ENCODE data around the gene KCNIP1. TPM values are rescaled to one million over a fixed set of nuclear protein-coding genes. Genes with fewer than 3 reads are reported as not detected.

KCNIP1 gene
- total and polyA plus RNA-seq, 2 of the 8 experiments (the other 6 are each of a cell fraction or from before 2014, with no cell fraction given) = 0.52 to 0.83 TPM

- TF ChIP-seq CTBP2 (IDR thresholded peaks at IDR 0.05; ENCODE audit: borderline replicate concordance, insufficient read depth, insufficient read length, low read length) = no peak
- no peak for TF ChIP-seq ATF2 (IDR thresholded peaks at IDR 0.05; ENCODE audit: low read length)
- TF ChIP-seq USF2 (IDR thresholded peaks at IDR 0.05; ENCODE audit: low read length) = no peak
- no peak for TF ChIP-seq RXRA (IDR thresholded peaks at IDR 0.05; ENCODE audit: insufficient read depth, low read depth, low read length)
These were observed 279.9 kb downstream of the KCNIP1 start, which contains the start of gene GABRP (continued) for GRCh38 chr5:170783498-170784247.

All from H1 (cell line).